NOMO-1 treated with DMSO at 0.1 percent for 48 hours (cell line): ENCODE data around the gene INSRR.

Experiments
- DNase-seq: peaks from one replicate; lab custom pipeline; 2025; ENCODE audit not compliant: unreplicated experiment; lab: John Stamatoyannopoulos, UW

INSRR gene

GRCh38 chr1:156875341-156875615 lies 16.4 kb upstream of the INSRR start:
- DNase-seq = no peak

- DNase-seq = no peak
Measured at GRCh38 chr1:156874572-156875340, 15.8 kb upstream of the INSRR start.

DNA sequence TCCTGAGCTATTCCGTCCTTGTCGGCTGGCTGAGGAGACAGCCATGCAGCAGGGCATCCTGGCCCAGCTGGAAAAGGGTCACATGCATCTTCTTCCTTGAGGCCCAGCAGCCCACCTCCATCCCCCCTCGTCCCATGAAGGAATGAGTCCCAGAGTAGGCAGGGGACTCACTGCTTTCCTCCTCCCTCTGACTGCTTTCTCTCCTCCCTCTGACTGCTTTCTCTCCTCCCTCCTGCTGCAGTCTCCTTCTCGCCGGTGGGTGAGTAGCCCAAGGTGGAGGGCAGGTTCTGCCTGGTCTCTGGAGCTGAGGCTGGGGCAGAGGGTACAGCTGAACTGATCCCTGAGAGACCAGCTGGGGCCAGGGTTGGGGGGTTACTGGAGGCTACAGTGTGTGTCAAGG lies 15.2 kb upstream of the INSRR start:
- no peak for DNase-seq

- no peak for DNase-seq
Measured at GRCh38 chr1:156873659-156874058, 14.7 kb upstream of the INSRR start.

DNA sequence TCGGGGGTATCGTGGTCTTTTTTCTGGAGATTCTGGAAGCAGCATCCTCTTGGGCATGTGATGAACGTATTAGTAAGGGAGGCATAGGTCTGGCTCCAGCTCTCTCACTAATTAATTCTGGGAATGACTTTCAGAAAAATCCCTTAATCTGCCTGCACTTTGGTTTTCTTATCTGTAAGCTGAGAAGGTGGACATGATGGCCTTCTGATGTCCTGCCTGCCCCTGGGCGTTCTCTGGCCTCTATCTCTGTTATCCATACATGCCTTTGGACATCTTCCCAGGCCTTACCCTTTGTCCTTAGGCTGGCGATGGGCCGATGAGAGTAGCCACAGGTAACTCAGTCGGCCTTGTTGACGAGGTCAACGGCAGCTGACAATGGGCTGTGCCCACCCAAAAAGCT lies 10.5 kb upstream of the INSRR start:
- no peak for DNase-seq

GRCh38 chr1:156868341-156868740 lies 9.4 kb upstream of the INSRR start:
- no peak for DNase-seq

GRCh38 chr1:156866249-156866909 lies 7.5 kb upstream of the INSRR start:
- DNase-seq = no peak

DNA sequence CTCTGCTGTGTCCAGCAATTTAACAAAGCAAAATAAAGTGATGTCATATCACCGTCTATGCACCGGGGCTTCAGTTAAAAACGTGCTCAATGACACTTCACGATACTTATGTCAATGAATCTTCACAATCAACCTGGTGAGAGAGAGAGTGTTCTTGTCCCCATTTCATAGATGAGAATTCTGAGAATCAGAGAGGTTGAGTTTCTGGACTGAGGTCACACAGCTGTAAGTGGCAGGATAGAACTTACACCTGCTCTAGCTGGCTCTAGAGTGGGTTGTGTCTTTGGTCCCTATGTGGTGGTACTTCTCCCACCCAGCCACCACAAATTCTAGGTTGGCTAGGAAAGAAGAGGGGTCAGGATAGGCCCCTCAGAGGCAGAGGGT lies 6.9 kb upstream of the INSRR start:
- no peak for DNase-seq

DNA sequence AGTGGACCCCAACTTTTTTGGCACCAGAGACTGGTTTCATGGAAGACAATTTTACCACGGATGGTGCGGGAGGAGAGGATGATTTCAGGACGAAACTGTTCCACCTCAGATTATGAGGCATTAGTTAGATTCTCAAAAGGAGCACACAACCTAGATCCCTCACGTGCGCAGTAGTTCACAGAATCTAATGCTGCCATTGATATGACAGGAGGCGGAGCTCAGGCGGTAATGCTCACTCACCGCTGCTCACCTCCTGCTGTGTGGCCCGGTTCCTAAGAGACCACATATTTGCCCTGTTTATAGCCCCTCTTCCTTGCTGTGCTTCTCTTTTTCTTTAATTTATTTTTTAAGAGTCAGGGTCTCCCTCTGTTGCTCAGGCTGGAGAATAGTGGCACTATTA lies 6.3 kb upstream of the INSRR start:
- no peak for DNase-seq

- no peak for DNase-seq
Measured at GRCh38 chr1:156864796-156865195, 5.9 kb upstream of the INSRR start.

- no peak for DNase-seq
Measured at GRCh38 chr1:156863631-156864030, 4.7 kb upstream of the INSRR start.

- no peak for DNase-seq
Measured at GRCh38 chr1:156862997-156863599, 4.2 kb upstream of the INSRR start.

DNA sequence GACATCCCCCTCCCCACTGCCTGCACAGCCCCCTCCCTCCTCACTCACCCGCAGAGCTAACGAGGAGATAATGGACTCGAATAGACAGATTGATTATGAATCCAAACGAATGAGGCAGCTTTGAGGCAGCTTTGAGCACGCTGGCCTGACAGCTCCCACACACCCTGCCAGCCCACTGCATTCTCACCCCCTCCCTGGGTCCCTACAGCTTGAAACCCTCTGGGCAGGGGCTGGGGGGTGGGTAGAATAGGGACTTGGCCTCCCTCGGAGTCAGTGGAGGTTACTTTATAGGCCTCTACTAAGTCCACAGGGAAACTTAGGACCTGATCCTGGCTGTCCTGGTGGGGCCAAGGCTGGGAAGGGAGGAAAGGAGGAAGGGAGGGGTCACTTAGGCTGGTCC lies 3.7 kb upstream of the INSRR start:
- no peak for DNase-seq

DNA sequence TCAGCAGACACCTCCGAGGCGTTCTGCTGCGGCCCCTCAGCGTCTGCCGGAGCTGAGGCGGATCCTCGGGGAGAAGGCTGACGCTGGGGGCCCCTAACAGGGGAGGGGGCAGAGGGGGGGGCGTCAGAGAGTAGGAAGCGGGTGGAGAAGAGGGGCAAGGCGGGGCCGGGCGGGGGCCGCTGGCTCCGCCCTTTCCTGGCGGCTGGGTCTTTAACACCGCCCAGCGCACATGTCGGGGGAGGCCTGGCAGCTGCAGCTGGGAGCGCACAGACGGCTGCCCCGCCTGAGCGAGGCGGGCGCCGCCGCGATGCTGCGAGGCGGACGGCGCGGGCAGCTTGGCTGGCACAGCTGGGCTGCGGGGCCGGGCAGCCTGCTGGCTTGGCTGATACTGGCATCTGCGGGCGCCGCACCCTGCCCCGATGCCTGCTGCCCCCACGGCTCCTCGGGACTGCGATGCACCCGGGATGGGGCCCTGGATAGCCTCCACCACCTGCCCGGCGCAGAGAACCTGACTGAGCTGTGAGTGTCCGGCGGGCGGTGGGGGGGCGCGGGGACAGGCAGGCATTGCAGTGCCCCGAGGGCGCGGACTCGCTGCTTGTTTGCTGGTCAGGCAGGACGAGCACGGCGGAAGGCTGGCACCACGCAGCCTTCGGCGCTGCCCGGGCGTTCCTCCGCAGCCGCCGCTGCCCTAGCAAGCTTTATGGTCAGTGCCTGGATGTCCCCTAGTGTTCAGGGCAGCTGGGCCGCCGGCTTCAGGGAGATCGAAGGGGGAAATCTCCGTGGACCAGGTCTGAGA lies 1.9 kb upstream of the INSRR start, which contains the start of gene NTRK1:
TSS of gene NTRK1 (plus strand) at position 238 of the 796 bp plus-strand sequence. CDS start at position 308, 70 bp downstream.
- DNase-seq = no peak

- DNase-seq = peak; percentile 40
Measured at GRCh38 chr1:156860113-156860627, 1.3 kb upstream of the INSRR start.

GRCh38 chr1:156859523-156860112 lies 701 bp upstream of the INSRR start:
- DNase-seq = no peak

DNA sequence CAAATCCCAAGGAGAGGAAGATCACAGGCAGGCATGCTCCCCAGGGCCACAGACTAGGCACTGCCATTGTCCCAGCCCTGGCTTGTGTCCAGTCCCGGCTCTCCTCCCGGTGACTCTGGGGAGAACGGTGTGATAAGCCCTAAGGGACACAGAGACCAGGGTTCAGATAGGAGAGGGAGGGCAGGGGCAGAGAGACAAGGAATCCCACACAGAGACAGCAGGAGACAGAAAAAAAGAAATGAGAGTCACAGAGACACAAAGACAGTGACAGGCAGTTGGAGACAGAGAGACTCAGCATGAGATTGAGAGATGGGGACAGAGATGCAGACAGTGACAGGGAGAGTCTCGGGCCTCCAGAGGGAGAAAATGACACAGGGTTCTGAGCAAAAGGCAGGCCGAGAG lies 361 bp downstream of the INSRR start:
- no peak for DNase-seq

GRCh38 chr1:156857532-156857931 lies 1.4 kb downstream of the INSRR start:
- no peak for DNase-seq

GRCh38 chr1:156856282-156856785 lies 2.6 kb downstream of the INSRR start:
- DNase-seq = peak; percentile 16

DNA sequence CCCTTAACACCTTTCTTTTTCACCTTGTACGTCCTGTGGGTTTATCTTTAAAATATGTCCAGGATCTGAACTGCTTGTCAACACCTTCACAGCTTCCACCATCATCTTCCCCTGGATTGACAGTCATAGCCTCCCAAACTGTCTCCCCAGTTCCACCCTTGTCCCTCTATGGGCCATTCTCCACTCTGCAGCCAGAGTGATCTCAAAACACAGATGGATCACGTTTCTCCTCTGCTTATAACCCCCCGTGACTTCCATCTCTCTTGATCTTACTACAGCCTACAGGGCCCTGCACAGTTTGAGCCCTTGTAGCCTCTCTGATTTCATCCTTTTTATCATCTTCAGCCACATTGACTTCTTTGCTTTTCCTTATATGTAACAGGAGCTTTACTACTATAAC lies 4.3 kb downstream of the INSRR start:
- no peak for DNase-seq

GRCh38 chr1:156853761-156854160 lies 5.2 kb downstream of the INSRR start:
- DNase-seq = no peak
